Upper lobe of left lung (tissue), 4 donors: ENCODE measurements around the gene SMDT1.

ENCODE experiments used
- EP300 ChIP-seq, 4 donors: sonication (generic); formaldehyde crosslinking; IDR thresholded peaks; one replicate each; pipeline ENCODE4 v1.5.1; 2017; ENCODE audit warnings: antibody characterized with exemption in 4 of 4, control low read depth in 2 of 4
- POLR2A ChIP-seq, 4 donors: fragments of 450-650 bp; IDR thresholded peaks; one replicate each; pipeline ENCODE4 v1.5.1; 2016 to 2017; ENCODE audit warnings: antibody characterized with exemption in 4 of 4, mild to moderate bottlenecking in 2 of 4
- TF ChIP-seq, protein P1 (sequence below), 6 experiments: fragments of 450-650 bp in 4 of 6; fragments of 200-600 bp in 2 of 6; sonication (generic) in 2 of 6; IDR thresholded peaks; one replicate each; pipeline ENCODE4 v1.5.1; 2016 to 2019; ENCODE audit warnings: antibody characterized with exemption in 6 of 6

- TF ChIP-seq POLR2A (IDR thresholded peaks at IDR 0.05) (no peak), EP300 (IDR thresholded peaks at IDR 0.05) (no peak)
- TF ChIP-seq, protein P1, sequence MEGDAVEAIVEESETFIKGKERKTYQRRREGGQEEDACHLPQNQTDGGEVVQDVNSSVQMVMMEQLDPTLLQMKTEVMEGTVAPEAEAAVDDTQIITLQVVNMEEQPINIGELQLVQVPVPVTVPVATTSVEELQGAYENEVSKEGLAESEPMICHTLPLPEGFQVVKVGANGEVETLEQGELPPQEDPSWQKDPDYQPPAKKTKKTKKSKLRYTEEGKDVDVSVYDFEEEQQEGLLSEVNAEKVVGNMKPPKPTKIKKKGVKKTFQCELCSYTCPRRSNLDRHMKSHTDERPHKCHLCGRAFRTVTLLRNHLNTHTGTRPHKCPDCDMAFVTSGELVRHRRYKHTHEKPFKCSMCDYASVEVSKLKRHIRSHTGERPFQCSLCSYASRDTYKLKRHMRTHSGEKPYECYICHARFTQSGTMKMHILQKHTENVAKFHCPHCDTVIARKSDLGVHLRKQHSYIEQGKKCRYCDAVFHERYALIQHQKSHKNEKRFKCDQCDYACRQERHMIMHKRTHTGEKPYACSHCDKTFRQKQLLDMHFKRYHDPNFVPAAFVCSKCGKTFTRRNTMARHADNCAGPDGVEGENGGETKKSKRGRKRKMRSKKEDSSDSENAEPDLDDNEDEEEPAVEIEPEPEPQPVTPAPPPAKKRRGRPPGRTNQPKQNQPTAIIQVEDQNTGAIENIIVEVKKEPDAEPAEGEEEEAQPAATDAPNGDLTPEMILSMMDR (IDR thresholded peaks at IDR 0.05): no peak
These were observed 6.6 kb downstream of the SMDT1 start for GRCh38 chr22:42086051-42086450.
